C4-2B (cell line): Measurements from ENCODE around the gene KLHL26.

Source experiments
- CTCF ChIP-seq: fragments of 450-650 bp; conservative IDR thresholded peaks from 2 replicates; pipeline ENCODE4 v1.5.1; 2017; ENCODE audit warnings: mild to moderate bottlenecking
- ZFX ChIP-seq: fragments of 450-650 bp; IDR thresholded peaks from 2 replicates; pipeline ENCODE4 v1.6.1; 2017

GRCh38 chr19:18620902-18621301 lies 15.9 kb upstream of the KLHL26 start:
- no peak for TF ChIP-seq CTCF
- no peak for TF ChIP-seq ZFX
